SK-N-SH treated with all-trans-retinoic acid at 6 μM for 48 hours (cell line): ENCODE results near the gene SPATA45.

Source experiments
- ATAC-seq: fragments of 200-7000 bp; cut with Tn5 transposase; 3 replicates; pipeline ENCODE4 v1.9.1; 2020; ENCODE audit warnings: mild to moderate bottlenecking, moderate library complexity
- ARNTL ChIP-seq: fragments of 450-650 bp; formaldehyde crosslinking; IDR thresholded peaks from 2 replicates; pipeline ENCODE4 v1.5.0; 2020; ENCODE audit warnings: low read depth, mild to moderate bottlenecking, moderate library complexity, borderline replicate concordance
- BACH2 ChIP-seq: fragments of 250-450 bp; sonication (Bioruptor Pico); IDR thresholded peaks from 2 replicates; pipeline ENCODE4 v1.9.0; 2021; ENCODE audit warnings: mild to moderate bottlenecking, borderline replicate concordance
- CSDC2 ChIP-seq: fragments of 250-450 bp; sonication (Bioruptor Pico); IDR thresholded peaks from 2 replicates; pipeline ENCODE4 v1.5.0; 2020; ENCODE audit warnings: mild to moderate bottlenecking, moderate library complexity
- CSRNP3 ChIP-seq: fragments of 250-450 bp; sonication (Bioruptor Pico); IDR thresholded peaks from 2 replicates; pipeline ENCODE4 v1.5.1; 2021; ENCODE audit warnings: mild to moderate bottlenecking, moderate library complexity
- ESRRG ChIP-seq: fragments of 250-450 bp; sonication (Bioruptor Pico); IDR thresholded peaks from 2 replicates; pipeline ENCODE4 v1.6.1; 2021; ENCODE audit warnings: mild to moderate bottlenecking
- GLIS3 ChIP-seq: fragments of 250-450 bp; sonication (Bioruptor Pico); IDR thresholded peaks from 2 replicates; pipeline ENCODE4 v1.5.0; 2020; ENCODE audit warnings: mild to moderate bottlenecking, moderate library complexity
- ISL1 ChIP-seq: fragments of 250-450 bp; sonication (Bioruptor Pico); IDR thresholded peaks from 2 replicates; pipeline ENCODE4 v2.1.2; 2022; ENCODE audit warnings: mild to moderate bottlenecking, moderate library complexity
- OSR1 ChIP-seq: fragments of 250-450 bp; sonication (Bioruptor Pico); IDR thresholded peaks from 2 replicates; pipeline ENCODE4 v1.8.0; 2022; ENCODE audit warnings: moderate library complexity, mild to moderate bottlenecking, inconsistent platforms
- PPARA ChIP-seq: fragments of 250-450 bp; sonication (Bioruptor Pico); IDR thresholded peaks from 2 replicates; pipeline ENCODE4 v1.5.0; 2020; ENCODE audit warnings: mild to moderate bottlenecking, borderline replicate concordance
- RARB ChIP-seq: fragments of 250-450 bp; sonication (Bioruptor Pico); IDR thresholded peaks from 2 replicates; pipeline ENCODE4 v1.8.0; 2021; ENCODE audit warnings: mild to moderate bottlenecking, moderate library complexity
- SNAI2 ChIP-seq: fragments of 250-450 bp; sonication (Bioruptor Pico); IDR thresholded peaks from 2 replicates; pipeline ENCODE4 v1.5.0; 2020; ENCODE audit warnings: mild to moderate bottlenecking, moderate library complexity
- TCF4 ChIP-seq: fragments of 250-450 bp; sonication (Bioruptor Pico); IDR thresholded peaks from 2 replicates; pipeline ENCODE4 v1.8.0; 2021; ENCODE audit warnings: mild to moderate bottlenecking, moderate library complexity, borderline replicate concordance
- TOX ChIP-seq: fragments of 250-450 bp; sonication (Bioruptor Pico); IDR thresholded peaks from 2 replicates; pipeline ENCODE4 v1.8.0; 2021; ENCODE audit warnings: mild to moderate bottlenecking, moderate library complexity, borderline replicate concordance
- ZC3H10 ChIP-seq: fragments of 250-450 bp; sonication (Bioruptor Pico); IDR thresholded peaks from 2 replicates; pipeline ENCODE4 v1.5.1; 2021; ENCODE audit warnings: mild to moderate bottlenecking, moderate library complexity
- ZFP3 ChIP-seq: fragments of 250-450 bp; sonication (Bioruptor Pico); IDR thresholded peaks from 2 replicates; pipeline ENCODE4 v1.5.0; 2020; ENCODE audit warnings: mild to moderate bottlenecking, moderate library complexity
- ZFP30 ChIP-seq: fragments of 450-650 bp; formaldehyde crosslinking; IDR thresholded peaks from 2 replicates; pipeline ENCODE4 v1.5.0; 2022; ENCODE audit warnings: mild to moderate bottlenecking, moderate library complexity
- ZNF565 ChIP-seq: fragments of 450-650 bp; formaldehyde crosslinking; conservative IDR thresholded peaks from 2 replicates; pipeline ENCODE4 v1.5.0; 2020; ENCODE audit warnings: low read depth, mild to moderate bottlenecking, moderate library complexity
- ZNF70 ChIP-seq: fragments of 450-650 bp; formaldehyde crosslinking; IDR thresholded peaks from 2 replicates; pipeline ENCODE4 v1.5.0; 2020; ENCODE audit warnings: mild to moderate bottlenecking, moderate library complexity
- ZNF8 ChIP-seq: fragments of 450-650 bp; formaldehyde crosslinking; IDR thresholded peaks from 2 replicates; pipeline ENCODE4 v1.5.0; 2020; ENCODE audit warnings: mild to moderate bottlenecking, moderate library complexity
- TF ChIP-seq, protein P1 (sequence below): fragments of 250-450 bp; sonication (Bioruptor Pico); IDR thresholded peaks from 2 replicates; pipeline ENCODE4 v1.5.1; 2020; ENCODE audit warnings: low read depth, mild to moderate bottlenecking, moderate library complexity
- TF ChIP-seq, protein P2 (sequence below): fragments of 250-450 bp; sonication (Bioruptor Pico); IDR thresholded peaks from 2 replicates; pipeline ENCODE4 v1.8.0; 2020; ENCODE audit warnings: mild to moderate bottlenecking, moderate library complexity, borderline replicate concordance
- TF ChIP-seq, protein P3 (sequence below): fragments of 250-450 bp; sonication (Bioruptor Pico); IDR thresholded peaks from 2 replicates; pipeline ENCODE4 v1.5.0; 2020; ENCODE audit warnings: mild to moderate bottlenecking, moderate library complexity

The SPATA45 gene

DNA sequence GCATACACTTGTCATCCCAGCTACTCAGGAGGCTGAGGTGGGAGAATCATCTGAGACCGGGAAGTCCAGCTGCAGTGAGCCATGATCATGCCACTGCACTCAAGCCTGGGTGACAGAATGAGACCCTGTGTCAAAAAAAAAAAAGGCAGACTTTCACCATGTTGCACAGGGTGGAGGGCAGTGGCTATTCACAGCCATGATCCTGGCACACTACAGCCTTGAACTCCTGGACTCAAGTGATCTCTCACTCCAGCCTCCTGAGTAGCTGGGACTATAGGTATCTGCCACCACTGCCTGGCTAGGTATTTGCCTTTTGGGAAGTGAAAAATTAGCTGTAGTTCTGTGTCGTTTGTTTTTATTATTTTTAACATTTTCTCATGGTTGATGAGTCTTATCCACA lies 19.1 kb downstream of the SPATA45 start:
- ATAC-seq = no peak
- no peak for TF ChIP-seq ISL1 (CRISPR knock-in tag)
- no peak for TF ChIP-seq OSR1 (CRISPR knock-in tag)
- TF ChIP-seq, protein P1, sequence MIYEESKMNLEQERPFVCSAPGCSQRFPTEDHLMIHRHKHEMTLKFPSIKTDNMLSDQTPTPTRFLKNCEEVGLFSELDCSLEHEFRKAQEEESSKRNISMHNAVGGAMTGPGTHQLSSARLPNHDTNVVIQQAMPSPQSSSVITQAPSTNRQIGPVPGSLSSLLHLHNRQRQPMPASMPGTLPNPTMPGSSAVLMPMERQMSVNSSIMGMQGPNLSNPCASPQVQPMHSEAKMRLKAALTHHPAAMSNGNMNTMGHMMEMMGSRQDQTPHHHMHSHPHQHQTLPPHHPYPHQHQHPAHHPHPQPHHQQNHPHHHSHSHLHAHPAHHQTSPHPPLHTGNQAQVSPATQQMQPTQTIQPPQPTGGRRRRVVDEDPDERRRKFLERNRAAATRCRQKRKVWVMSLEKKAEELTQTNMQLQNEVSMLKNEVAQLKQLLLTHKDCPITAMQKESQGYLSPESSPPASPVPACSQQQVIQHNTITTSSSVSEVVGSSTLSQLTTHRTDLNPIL = no peak
- no peak for TF ChIP-seq ZFP30 (CRISPR knock-in tag)
- TF ChIP-seq PPARA (CRISPR knock-in tag) = no peak
- no peak for TF ChIP-seq ZNF8 (CRISPR knock-in tag)
- TF ChIP-seq ZC3H10 (CRISPR knock-in tag) = no peak
- no peak for TF ChIP-seq ESRRG
- no peak for TF ChIP-seq CSDC2 (CRISPR knock-in tag)
- TF ChIP-seq, protein P2, sequence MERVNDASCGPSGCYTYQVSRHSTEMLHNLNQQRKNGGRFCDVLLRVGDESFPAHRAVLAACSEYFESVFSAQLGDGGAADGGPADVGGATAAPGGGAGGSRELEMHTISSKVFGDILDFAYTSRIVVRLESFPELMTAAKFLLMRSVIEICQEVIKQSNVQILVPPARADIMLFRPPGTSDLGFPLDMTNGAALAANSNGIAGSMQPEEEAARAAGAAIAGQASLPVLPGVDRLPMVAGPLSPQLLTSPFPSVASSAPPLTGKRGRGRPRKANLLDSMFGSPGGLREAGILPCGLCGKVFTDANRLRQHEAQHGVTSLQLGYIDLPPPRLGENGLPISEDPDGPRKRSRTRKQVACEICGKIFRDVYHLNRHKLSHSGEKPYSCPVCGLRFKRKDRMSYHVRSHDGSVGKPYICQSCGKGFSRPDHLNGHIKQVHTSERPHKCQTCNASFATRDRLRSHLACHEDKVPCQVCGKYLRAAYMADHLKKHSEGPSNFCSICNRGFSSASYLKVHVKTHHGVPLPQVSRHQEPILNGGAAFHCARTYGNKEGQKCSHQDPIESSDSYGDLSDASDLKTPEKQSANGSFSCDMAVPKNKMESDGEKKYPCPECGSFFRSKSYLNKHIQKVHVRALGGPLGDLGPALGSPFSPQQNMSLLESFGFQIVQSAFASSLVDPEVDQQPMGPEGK (CRISPR knock-in tag) = no peak
- no peak for TF ChIP-seq ZFP3 (CRISPR knock-in tag)
- no peak for TF ChIP-seq ARNTL
- TF ChIP-seq RARB (CRISPR knock-in tag) = no peak
- TF ChIP-seq GLIS3 (CRISPR knock-in tag) = no peak
- no peak for TF ChIP-seq TCF4
- TF ChIP-seq SNAI2 (CRISPR knock-in tag) = no peak
- TF ChIP-seq ZNF565 (CRISPR knock-in tag) = no peak
- TF ChIP-seq BACH2 (CRISPR knock-in tag) = no peak
- TF ChIP-seq, protein P3, sequence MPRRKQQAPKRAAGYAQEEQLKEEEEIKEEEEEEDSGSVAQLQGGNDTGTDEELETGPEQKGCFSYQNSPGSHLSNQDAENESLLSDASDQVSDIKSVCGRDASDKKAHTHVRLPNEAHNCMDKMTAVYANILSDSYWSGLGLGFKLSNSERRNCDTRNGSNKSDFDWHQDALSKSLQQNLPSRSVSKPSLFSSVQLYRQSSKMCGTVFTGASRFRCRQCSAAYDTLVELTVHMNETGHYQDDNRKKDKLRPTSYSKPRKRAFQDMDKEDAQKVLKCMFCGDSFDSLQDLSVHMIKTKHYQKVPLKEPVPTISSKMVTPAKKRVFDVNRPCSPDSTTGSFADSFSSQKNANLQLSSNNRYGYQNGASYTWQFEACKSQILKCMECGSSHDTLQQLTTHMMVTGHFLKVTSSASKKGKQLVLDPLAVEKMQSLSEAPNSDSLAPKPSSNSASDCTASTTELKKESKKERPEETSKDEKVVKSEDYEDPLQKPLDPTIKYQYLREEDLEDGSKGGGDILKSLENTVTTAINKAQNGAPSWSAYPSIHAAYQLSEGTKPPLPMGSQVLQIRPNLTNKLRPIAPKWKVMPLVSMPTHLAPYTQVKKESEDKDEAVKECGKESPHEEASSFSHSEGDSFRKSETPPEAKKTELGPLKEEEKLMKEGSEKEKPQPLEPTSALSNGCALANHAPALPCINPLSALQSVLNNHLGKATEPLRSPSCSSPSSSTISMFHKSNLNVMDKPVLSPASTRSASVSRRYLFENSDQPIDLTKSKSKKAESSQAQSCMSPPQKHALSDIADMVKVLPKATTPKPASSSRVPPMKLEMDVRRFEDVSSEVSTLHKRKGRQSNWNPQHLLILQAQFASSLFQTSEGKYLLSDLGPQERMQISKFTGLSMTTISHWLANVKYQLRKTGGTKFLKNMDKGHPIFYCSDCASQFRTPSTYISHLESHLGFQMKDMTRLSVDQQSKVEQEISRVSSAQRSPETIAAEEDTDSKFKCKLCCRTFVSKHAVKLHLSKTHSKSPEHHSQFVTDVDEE = no peak
- TF ChIP-seq CSRNP3 (CRISPR knock-in tag) = no peak

GRCh38 chr1:212827831-212828278 lies 19.6 kb downstream of the SPATA45 start:
- TF ChIP-seq BACH2 (CRISPR knock-in tag) (no peak), PPARA (CRISPR knock-in tag) (no peak), SNAI2 (CRISPR knock-in tag) (no peak), ISL1 (CRISPR knock-in tag) (no peak), OSR1 (CRISPR knock-in tag) (no peak), TOX (no peak), ZNF70 (CRISPR knock-in tag) (no peak), ESRRG (no peak), ZNF8 (CRISPR knock-in tag) (no peak), CSDC2 (CRISPR knock-in tag) (no peak), GLIS3 (CRISPR knock-in tag) (no peak), RARB (CRISPR knock-in tag) (no peak), TCF4 (no peak), ZC3H10 (CRISPR knock-in tag) (no peak), CSRNP3 (CRISPR knock-in tag) (no peak)
- TF ChIP-seq, protein P1 = no peak
- TF ChIP-seq, protein P2 (CRISPR knock-in tag) = no peak
- TF ChIP-seq, protein P3 = no peak
- ATAC-seq = no peak
